AG09319 (cell line): Measurements from ENCODE around the gene GINS2.

Experiments
- DNase-seq: peaks from one replicate; pipeline ENCODE4 v3.0.0-alpha.2; 2010; ENCODE audit warnings: low read depth; ENCODE audit errors: extremely low read depth
- TF ChIP-seq, protein P1 (sequence below): IDR thresholded peaks from 2 replicates; pipeline ENCODE4 v1.5.1; 2011; ENCODE audit warnings: low read depth, mild to moderate bottlenecking, inconsistent platforms, low read length, moderate library complexity

Gene GINS2

DNA sequence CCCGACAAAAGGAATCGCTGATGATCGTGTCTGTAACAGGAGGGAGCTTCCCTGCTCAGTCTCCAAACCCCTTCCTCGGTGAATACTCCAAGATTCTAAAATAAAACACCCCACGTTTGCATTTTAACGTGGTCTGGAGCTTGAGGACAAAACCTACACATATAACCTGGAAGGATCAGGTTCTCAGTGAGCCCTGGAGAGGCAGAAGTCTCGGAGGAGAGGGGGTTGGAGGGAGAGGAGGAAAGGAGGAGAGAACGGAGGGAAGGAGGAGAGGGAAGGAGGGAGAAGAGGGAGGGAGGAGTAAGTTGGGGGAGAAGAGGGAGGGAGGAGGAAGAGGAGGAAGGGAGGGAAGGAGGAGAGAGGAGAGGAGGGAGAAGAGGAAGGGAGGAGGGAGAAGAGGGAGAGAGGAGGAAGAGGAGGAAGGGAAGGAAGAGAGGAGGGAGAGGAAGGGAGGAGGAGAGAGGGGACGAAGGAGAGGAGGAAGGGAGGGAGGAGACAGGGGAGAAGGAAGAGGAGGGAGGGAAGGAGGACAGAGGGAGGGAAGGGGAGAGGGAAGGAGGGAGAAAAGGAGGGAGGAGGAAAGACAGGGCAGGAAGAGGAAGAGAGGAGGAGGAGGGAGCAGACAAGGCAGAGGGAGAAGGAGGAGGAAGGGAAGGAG, 27.4 kb upstream of the GINS2 start:
- TF ChIP-seq, protein P1, sequence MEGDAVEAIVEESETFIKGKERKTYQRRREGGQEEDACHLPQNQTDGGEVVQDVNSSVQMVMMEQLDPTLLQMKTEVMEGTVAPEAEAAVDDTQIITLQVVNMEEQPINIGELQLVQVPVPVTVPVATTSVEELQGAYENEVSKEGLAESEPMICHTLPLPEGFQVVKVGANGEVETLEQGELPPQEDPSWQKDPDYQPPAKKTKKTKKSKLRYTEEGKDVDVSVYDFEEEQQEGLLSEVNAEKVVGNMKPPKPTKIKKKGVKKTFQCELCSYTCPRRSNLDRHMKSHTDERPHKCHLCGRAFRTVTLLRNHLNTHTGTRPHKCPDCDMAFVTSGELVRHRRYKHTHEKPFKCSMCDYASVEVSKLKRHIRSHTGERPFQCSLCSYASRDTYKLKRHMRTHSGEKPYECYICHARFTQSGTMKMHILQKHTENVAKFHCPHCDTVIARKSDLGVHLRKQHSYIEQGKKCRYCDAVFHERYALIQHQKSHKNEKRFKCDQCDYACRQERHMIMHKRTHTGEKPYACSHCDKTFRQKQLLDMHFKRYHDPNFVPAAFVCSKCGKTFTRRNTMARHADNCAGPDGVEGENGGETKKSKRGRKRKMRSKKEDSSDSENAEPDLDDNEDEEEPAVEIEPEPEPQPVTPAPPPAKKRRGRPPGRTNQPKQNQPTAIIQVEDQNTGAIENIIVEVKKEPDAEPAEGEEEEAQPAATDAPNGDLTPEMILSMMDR: no peak
- DNase-seq: no peak

DNA sequence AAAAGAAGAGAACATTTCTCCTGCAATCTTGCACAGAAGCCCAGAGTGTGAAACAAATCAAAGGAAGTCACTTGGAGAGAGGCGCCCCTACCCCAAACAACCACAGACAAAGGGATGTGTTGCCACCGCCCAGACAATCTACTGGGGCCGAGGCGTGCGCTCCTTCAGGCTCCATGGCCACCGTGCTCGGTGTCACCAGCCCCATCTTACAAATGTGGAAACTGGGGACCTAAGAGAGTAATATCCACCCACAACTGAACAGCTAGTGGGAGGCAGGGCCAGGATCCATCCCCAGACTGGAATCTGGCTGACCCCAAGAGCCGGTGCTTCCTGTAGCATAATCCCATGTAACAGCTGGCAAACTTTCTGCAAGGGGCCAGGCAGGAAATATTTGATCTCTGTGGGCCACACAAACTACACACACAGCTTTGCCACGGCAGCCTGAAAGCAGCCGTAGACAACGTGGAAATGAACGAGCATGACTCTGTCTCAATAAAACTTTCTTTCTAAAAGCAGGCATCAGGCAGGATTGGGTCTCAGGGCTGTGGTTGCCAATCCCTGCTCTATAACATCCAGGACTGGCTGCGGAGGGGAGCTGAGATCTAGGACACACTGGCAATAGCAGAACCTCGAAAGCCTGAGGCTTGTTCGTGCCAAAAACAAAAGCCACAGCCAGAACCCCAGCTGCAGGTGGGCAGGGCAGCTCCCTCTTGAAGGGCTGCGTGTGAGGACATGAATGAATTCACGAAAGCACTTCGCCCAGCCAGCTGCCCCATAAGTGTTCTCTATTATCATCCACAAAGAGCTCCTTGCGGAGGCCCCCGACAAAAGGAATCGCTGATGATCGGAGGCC, 26.6 kb upstream of the GINS2 start:
- no peak for DNase-seq
- TF ChIP-seq, protein P1: no peak

DNA sequence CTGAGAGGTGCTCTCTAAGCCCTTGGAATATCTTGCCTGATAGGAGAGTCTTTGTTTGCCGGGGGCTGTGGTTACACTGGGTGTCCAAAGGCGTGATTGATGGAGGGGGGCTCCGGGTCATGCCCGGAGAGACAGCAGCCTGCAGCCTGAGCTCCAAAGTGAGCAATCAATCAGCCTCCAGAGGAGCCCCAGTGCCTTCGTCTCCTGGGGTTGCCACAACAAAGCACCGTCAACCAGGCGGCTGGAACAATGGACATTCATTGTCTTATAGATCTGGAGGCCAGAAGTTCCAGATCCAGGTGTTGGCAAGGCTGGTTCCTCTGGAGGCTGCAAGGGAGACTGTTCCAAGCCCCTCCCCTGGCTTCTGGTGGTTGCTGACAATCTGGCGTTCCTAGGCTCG, 24.0 kb upstream of the GINS2 start:
- DNase-seq: no peak
- TF ChIP-seq, protein P1: no peak

DNA sequence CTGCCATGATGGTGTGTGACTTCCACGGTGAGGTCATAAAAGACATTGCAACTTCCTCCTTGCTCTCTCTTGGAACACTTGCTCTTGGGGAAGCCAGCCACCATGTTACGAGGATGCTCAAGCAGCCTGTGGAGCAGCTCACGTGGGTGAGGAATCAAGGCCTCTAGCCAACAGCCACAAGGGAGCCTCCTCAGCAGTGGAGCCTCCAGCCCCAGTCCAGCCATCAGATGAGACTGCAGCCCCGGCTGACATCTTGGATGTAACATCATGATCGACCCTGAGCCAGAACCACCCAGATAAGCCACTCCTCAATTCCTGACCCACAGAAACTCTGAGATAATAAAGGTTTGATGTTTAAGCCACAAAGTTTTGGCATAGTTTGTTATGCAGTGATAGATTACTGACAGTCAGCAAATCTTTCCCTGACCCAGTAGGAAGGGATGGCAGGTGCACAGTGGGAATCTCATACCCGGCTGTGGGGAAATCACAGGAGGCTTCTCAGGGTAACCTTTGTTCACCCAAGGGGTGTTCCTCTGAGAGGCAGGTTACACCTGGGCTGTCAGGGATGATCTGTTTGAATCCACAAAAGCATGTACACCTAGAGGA, 23.3 kb upstream of the GINS2 start:
- TF ChIP-seq, protein P1: no peak
- no peak for DNase-seq

DNA sequence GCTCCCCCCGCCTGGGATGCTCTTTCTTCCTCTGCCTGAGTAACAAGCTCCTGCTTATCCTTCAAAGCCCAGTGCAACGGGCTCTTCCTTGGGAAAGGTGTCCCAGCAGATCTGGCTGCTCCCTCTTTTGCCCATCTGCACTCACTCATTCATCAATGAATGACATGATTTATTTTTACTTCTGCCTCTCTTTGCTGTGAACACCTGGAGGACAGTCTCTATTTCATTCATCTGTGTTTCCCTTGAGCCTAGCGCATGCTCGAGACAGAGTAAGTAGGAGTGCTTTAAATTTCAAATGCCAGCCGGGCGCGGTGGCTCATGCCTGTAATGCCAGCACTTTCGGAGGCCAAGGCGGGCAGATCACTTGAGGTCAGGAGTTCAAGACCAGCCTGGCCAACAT, 22.0 kb upstream of the GINS2 start:
- TF ChIP-seq, protein P1: no peak
- no peak for DNase-seq

DNA sequence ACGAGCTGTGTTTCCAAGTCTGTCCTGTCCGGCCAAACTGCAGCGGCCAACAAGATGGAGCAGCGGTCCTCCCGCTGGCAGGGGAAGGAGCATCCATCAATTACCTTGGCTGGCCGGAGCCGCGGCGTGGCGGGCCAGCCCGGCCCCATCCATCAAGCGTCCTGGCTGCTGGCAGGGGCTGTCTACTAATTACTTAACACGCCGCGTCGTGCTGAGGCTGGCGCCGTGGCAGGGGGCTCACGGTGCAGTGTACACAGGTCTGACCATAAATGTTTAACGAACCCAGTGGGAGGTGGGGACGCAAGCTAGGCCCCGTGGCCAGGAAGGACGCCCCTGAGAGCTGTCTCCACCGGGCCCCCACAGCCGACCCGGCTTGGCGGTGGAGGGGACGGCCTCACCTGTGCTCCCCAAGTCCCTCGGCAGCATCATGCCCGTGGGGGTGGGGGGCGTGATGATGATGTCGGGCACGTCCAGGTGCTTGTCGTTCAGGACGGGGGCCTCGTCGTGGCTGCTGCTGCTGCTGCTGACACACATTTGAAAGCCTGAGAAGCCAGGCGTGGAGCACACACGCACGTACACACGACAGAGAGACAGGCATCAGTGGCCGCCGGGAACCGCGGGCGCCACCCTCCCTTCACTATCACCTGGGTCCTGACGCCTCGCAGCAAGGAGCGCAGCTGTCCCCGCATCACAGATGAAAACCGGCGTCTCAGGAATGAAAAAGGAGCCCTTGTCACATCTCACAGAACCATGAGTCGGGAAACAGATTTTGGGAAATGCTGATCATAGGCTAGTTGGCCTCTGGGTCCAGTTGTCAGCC, 21.2 kb upstream of the GINS2 start:
- TF ChIP-seq, protein P1: no peak
- DNase-seq: no peak
